Liver (tissue), 9 donors: ENCODE results near the gene KIAA1217. TPM values are rescaled to one million over a fixed set of nuclear protein-coding genes. Genes with fewer than 3 reads are reported as not detected.

Experiments used
- DNase-seq: peaks from one replicate; pipeline ENCODE4 v3.0.0-alpha.2; 2017; ENCODE audit warnings: low spot score
- H3K27ac ChIP-seq, 2 donors: one replicate each; pipeline ENCODE4 v1.7.0; 2013; ENCODE audit warnings: inconsistent platforms in 2 of 2, low read length in 2 of 2, control low read depth in 1 of 2, low read depth in 1 of 2, mild to moderate bottlenecking in 1 of 2
- H3K27me3 ChIP-seq, 4 donors: one replicate each; pipeline versions ENCODE4 v1.6.1 to v1.7.0; 2013; ENCODE audit warnings: low read length in 3 of 4, inconsistent platforms in 1 of 4, mild to moderate bottlenecking in 1 of 4, moderate library complexity in 1 of 4; ENCODE audit not compliant: control insufficient read depth in 4 of 4, insufficient read depth in 4 of 4
- H3K36me3 ChIP-seq, 4 donors: one replicate each; pipeline versions ENCODE4 v1.6.1 to v1.7.0; 2013; ENCODE audit warnings: low read length in 3 of 4, mild to moderate bottlenecking in 3 of 4, low read depth in 1 of 4, moderate library complexity in 1 of 4; ENCODE audit not compliant: control insufficient read depth in 4 of 4, insufficient read depth in 3 of 4
- H3K4me1 ChIP-seq, 4 donors: one replicate each; pipeline versions ENCODE4 v1.6.1 to v1.7.0; 2013; ENCODE audit warnings: low read length in 3 of 4, mild to moderate bottlenecking in 3 of 4, moderate library complexity in 1 of 4; ENCODE audit not compliant: control insufficient read depth in 4 of 4, insufficient read depth in 4 of 4
- H3K4me3 ChIP-seq, 3 donors: one replicate each; pipeline versions ENCODE4 v1.6.1 to v1.7.0; 2013; ENCODE audit warnings: low read length in 3 of 3, control low read depth in 1 of 3, low read depth in 1 of 3, mild to moderate bottlenecking in 1 of 3
- H3K9ac ChIP-seq, 2 donors: one replicate each; pipeline ENCODE4 v1.7.0; 2013; ENCODE audit warnings: low read length in 2 of 2, mild to moderate bottlenecking in 2 of 2, moderate library complexity in 2 of 2, control low read depth in 1 of 2, low read depth in 1 of 2
- H3K9me3 ChIP-seq, 4 donors: one replicate each; pipeline versions ENCODE4 v1.6.1 to v1.7.0; 2013; ENCODE audit warnings: low read length in 3 of 4; ENCODE audit not compliant: control insufficient read depth in 4 of 4
- EGR1 ChIP-seq, 2 donors: IDR thresholded peaks; 2 replicates each; pipeline ENCODE4 v1.6.1; 2016 to 2018; ENCODE audit warnings: antibody characterized with exemption in 2 of 2, low read depth in 2 of 2
- FOXA1 ChIP-seq: IDR thresholded peaks from 2 replicates; pipeline ENCODE4 v1.6.1; 2016; ENCODE audit warnings: antibody characterized with exemption
- GABPA ChIP-seq, 2 donors: IDR thresholded peaks in 1 of 2; conservative IDR thresholded peaks in 1 of 2; 2 replicates each; pipeline ENCODE4 v1.6.1; 2016; ENCODE audit warnings: antibody characterized with exemption in 2 of 2, mild to moderate bottlenecking in 1 of 2, moderate library complexity in 1 of 2
- HNF4A ChIP-seq, 2 donors: conservative IDR thresholded peaks; 2 replicates each; pipeline ENCODE4 v1.6.1; 2016; ENCODE audit warnings: antibody characterized with exemption in 2 of 2, mild to moderate bottlenecking in 2 of 2
- HNF4G ChIP-seq: IDR thresholded peaks from 2 replicates; pipeline ENCODE4 v1.6.1; 2016; ENCODE audit warnings: antibody characterized with exemption
- NR2F2 ChIP-seq: IDR thresholded peaks from 2 replicates; pipeline ENCODE4 v1.6.1; 2016; ENCODE audit warnings: antibody characterized with exemption
- RAD21 ChIP-seq, 2 donors: IDR thresholded peaks; 2 replicates each; pipeline ENCODE4 v1.6.1; 2016; ENCODE audit warnings: antibody characterized with exemption in 2 of 2, mild to moderate bottlenecking in 2 of 2
- RXRA ChIP-seq, 2 donors: IDR thresholded peaks; 2 replicates each; pipeline ENCODE4 v1.6.1; 2017 to 2018; ENCODE audit warnings: antibody characterized with exemption in 2 of 2, mild to moderate bottlenecking in 1 of 2
- SP1 ChIP-seq: IDR thresholded peaks from 2 replicates; pipeline ENCODE4 v1.6.1; 2018; ENCODE audit warnings: antibody characterized with exemption, mild to moderate bottlenecking
- TAF1 ChIP-seq: conservative IDR thresholded peaks from 2 replicates; pipeline ENCODE4 v1.6.1; 2016; ENCODE audit warnings: antibody characterized with exemption, mild to moderate bottlenecking
- YY1 ChIP-seq: IDR thresholded peaks from 2 replicates; pipeline ENCODE4 v1.6.1; 2016; ENCODE audit warnings: antibody characterized with exemption, mild to moderate bottlenecking
- WGBS: extraction: QIAGEN DNeasy Blood & Tissue Kit; methylation state at CpG from one replicate; pipeline ENCODE4 v1.1.7; 2013; 5-methylcytosine and 5-hydroxymethylcytosine counted together
- polyA plus RNA-seq, 2 donors: library from polyadenylated mRNA; stranded (reverse) in 1 of 2; unstranded in 1 of 2; fragments of 200-250 nt in 1 of 2; fragments of >200 nt in 1 of 2; fragmentation: Nextera tagmentation in 1 of 2; extraction: Ambion mirVana in 1 of 2; gene quantifications; one replicate each; pipeline versions ENCODE4 v1.2.1 to v1.2.3, GENCODE V29; 2013 to 2015
- total RNA-seq, 2 donors: library from RNA; depleted of rRNA; stranded (reverse); fragments of >200 nt; gene quantifications; one replicate each; pipeline ENCODE4 v1.2.3, GENCODE V29; 2014
- TF ChIP-seq, protein P1 (sequence below): IDR thresholded peaks from 2 replicates; pipeline ENCODE4 v1.6.1; 2016; ENCODE audit warnings: antibody characterized with exemption
- TF ChIP-seq, protein P2 (sequence below): IDR thresholded peaks from 2 replicates; pipeline ENCODE4 v1.6.1; 2016; ENCODE audit warnings: antibody characterized with exemption
- TF ChIP-seq, protein P3 (sequence below): IDR thresholded peaks from 2 replicates; pipeline ENCODE4 v1.6.1; 2016; ENCODE audit warnings: antibody characterized with exemption
- TF ChIP-seq, protein P4 (sequence below): fragments of 150-350 bp; IDR thresholded peaks from 2 replicates; pipeline ENCODE4 v1.5.1; 2017; ENCODE audit warnings: improper control_type of control experiment, low read depth, low read length; ENCODE audit not compliant: missing input control
- TF ChIP-seq, protein P5 (sequence below): IDR thresholded peaks from 2 replicates; pipeline ENCODE4 v1.6.1; 2016; ENCODE audit warnings: antibody characterized with exemption, mild to moderate bottlenecking
- donor health status: healthy.
- donor health status: healthy.
- donor health status: healthy.
- donor health status: healthy.
- donor health status: healthy.

Gene KIAA1217
- total and polyA plus RNA-seq, 4 donors = 4.5 to 12.8 (median 6.8) TPM

DNA sequence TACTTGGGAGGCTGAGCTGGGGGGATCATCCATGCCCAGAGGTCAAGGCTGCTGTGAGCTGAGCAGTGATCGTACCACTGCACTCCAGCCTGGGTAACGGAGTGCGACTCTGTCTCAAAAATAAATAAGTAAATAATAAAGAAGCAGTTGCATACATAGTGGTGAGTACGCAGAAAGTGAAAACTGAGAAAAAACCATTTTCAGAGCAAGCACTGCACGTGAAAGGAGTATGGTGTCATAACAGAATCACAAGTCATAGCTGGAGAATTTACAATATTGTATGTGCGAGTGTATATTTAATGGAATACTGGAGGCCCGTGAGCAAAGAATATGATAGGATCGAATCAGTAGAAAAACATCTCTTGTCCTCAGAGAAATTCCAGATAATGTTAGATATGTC, 22.3 kb downstream of the KIAA1217 start:
- no peaks in the 10 kb centered on the region for H3K4me1 ChIP-seq
- no peaks in the 10 kb centered on the region for H3K27me3 ChIP-seq
- H3K9ac ChIP-seq = no peak overlapping the region
- no peak for DNase-seq
- H3K4me3 ChIP-seq = no peak overlapping the region
- H3K36me3 ChIP-seq = no peaks in the 10 kb centered on the region
- no peak for TF ChIP-seq HNF4A (conservative IDR thresholded peaks at IDR 0.05)
- TF ChIP-seq RXRA (IDR thresholded peaks at IDR 0.05) = no peak
- TF ChIP-seq, protein P1, sequence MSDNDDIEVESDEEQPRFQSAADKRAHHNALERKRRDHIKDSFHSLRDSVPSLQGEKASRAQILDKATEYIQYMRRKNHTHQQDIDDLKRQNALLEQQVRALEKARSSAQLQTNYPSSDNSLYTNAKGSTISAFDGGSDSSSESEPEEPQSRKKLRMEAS = no peak
- no peak for TF ChIP-seq EGR1 (IDR thresholded peaks at IDR 0.05; ENCODE audit: low read depth in 2 of 2)
- TF ChIP-seq, protein P2, sequence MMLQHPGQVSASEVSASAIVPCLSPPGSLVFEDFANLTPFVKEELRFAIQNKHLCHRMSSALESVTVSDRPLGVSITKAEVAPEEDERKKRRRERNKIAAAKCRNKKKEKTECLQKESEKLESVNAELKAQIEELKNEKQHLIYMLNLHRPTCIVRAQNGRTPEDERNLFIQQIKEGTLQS = no peak
- TF ChIP-seq, protein P3, sequence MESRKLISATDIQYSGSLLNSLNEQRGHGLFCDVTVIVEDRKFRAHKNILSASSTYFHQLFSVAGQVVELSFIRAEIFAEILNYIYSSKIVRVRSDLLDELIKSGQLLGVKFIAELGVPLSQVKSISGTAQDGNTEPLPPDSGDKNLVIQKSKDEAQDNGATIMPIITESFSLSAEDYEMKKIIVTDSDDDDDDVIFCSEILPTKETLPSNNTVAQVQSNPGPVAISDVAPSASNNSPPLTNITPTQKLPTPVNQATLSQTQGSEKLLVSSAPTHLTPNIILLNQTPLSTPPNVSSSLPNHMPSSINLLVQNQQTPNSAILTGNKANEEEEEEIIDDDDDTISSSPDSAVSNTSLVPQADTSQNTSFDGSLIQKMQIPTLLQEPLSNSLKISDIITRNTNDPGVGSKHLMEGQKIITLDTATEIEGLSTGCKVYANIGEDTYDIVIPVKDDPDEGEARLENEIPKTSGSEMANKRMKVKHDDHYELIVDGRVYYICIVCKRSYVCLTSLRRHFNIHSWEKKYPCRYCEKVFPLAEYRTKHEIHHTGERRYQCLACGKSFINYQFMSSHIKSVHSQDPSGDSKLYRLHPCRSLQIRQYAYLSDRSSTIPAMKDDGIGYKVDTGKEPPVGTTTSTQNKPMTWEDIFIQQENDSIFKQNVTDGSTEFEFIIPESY = no peak
- no peak for TF ChIP-seq SP1
- no peak for TF ChIP-seq YY1
- no peak for TF ChIP-seq GABPA (IDR thresholded peaks at IDR 0.05 in 1 of 2, conservative IDR thresholded peaks at IDR 0.05 in 1 of 2)
- TF ChIP-seq, protein P4, sequence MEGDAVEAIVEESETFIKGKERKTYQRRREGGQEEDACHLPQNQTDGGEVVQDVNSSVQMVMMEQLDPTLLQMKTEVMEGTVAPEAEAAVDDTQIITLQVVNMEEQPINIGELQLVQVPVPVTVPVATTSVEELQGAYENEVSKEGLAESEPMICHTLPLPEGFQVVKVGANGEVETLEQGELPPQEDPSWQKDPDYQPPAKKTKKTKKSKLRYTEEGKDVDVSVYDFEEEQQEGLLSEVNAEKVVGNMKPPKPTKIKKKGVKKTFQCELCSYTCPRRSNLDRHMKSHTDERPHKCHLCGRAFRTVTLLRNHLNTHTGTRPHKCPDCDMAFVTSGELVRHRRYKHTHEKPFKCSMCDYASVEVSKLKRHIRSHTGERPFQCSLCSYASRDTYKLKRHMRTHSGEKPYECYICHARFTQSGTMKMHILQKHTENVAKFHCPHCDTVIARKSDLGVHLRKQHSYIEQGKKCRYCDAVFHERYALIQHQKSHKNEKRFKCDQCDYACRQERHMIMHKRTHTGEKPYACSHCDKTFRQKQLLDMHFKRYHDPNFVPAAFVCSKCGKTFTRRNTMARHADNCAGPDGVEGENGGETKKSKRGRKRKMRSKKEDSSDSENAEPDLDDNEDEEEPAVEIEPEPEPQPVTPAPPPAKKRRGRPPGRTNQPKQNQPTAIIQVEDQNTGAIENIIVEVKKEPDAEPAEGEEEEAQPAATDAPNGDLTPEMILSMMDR = no peak
- TF ChIP-seq TAF1 = no peak
- no peak overlapping the region for H3K27ac ChIP-seq
- H3K9me3 ChIP-seq = no peaks in the 10 kb centered on the region
- WGBS = 91% methylated on average over 8 of the region's 8 CpGs

DNA sequence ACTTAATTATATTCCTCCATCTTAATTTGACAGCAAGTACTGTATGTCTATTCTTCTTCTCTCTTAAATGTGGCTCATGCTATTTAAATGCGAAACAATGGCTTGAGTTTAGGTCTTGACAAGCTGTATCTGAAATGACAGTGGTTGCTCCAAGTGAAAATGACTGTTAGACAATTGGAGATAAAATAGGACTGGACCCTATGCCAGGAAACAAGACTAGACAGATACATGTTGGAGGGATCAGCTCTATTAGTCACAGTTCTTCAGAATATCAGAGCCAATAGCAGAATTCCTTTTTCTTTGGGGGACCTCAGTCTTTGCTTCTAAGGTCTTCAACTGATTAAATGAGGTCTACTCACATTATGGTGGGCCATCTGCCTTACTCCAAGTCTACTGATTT, 25.8 kb downstream of the KIAA1217 start:
- Histone ChIP-seq H3K27ac (no peak overlapping the region), H3K9me3 (no peaks in the 10 kb centered on the region), H3K36me3 (no peaks in the 10 kb centered on the region), H3K4me1 (peaks cover 0 to 10% (median under 1%) of the 10 kb centered on the region in 4 donors), H3K9ac (no peak overlapping the region), H3K27me3 (no peaks in the 10 kb centered on the region), H3K4me3 (no peak overlapping the region)
- TF ChIP-seq HNF4A (conservative IDR thresholded peaks at IDR 0.05) (no peak), NR2F2 (no peak), FOXA1 (no peak), RXRA (IDR thresholded peaks at IDR 0.05) (no peak), TAF1 (no peak), RAD21 (IDR thresholded peaks at IDR 0.05) (no peak), GABPA (IDR thresholded peaks at IDR 0.05 in 1 of 2, conservative IDR thresholded peaks at IDR 0.05 in 1 of 2) (no peak), HNF4G (no peak), SP1 (no peak), YY1 (no peak)
- TF ChIP-seq, protein P2 = no peak
- TF ChIP-seq, protein P4 = no peak
- TF ChIP-seq, protein P5, sequence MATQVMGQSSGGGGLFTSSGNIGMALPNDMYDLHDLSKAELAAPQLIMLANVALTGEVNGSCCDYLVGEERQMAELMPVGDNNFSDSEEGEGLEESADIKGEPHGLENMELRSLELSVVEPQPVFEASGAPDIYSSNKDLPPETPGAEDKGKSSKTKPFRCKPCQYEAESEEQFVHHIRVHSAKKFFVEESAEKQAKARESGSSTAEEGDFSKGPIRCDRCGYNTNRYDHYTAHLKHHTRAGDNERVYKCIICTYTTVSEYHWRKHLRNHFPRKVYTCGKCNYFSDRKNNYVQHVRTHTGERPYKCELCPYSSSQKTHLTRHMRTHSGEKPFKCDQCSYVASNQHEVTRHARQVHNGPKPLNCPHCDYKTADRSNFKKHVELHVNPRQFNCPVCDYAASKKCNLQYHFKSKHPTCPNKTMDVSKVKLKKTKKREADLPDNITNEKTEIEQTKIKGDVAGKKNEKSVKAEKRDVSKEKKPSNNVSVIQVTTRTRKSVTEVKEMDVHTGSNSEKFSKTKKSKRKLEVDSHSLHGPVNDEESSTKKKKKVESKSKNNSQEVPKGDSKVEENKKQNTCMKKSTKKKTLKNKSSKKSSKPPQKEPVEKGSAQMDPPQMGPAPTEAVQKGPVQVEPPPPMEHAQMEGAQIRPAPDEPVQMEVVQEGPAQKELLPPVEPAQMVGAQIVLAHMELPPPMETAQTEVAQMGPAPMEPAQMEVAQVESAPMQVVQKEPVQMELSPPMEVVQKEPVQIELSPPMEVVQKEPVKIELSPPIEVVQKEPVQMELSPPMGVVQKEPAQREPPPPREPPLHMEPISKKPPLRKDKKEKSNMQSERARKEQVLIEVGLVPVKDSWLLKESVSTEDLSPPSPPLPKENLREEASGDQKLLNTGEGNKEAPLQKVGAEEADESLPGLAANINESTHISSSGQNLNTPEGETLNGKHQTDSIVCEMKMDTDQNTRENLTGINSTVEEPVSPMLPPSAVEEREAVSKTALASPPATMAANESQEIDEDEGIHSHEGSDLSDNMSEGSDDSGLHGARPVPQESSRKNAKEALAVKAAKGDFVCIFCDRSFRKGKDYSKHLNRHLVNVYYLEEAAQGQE = no peak
- TF ChIP-seq, protein P1 = no peak
- no peak for DNase-seq
- 93% methylated on average over 1 of the region's 1 CpG for WGBS
